ELR (cell line): ENCODE data around the gene AKIRIN1.
"Not testable (repeated sequence)": the region's sequence is repeated elsewhere in the genome, so short reads cannot be mapped to it uniquely, and the experiment has no call there.

Experiments used
- DNase-seq: peaks from one replicate; pipeline ENCODE4 v3.0.0-alpha.2; 2015; ENCODE audit warnings: low read depth

Gene AKIRIN1

GRCh38 chr1:38990738-38991637 is at the start of gene AKIRIN1:
TSS of gene AKIRIN1 (plus strand) at chr1:38991276. CDS start at chr1:38991381, 105 bp downstream.
- peak; percentile 95 for DNase-seq

- DNase-seq: peak; percentile 19
Measured at GRCh38 chr1:38941527-38942019, 49.5 kb upstream of the AKIRIN1 start, which contains the start of gene RHBDL2. TSS of gene RHBDL2 (minus strand) at chr1:38941830. CDS start at chr1:38919212, 22,618 bp downstream.

GRCh38 chr1:38942664-38943428 is 48.2 kb upstream of the AKIRIN1 start:
- no peak for DNase-seq

GRCh38 chr1:38944547-38944946 is 46.5 kb upstream of the AKIRIN1 start:
- DNase-seq: no peak

GRCh38 chr1:38950553-38950952 is 40.5 kb upstream of the AKIRIN1 start:
- DNase-seq: no peak

- DNase-seq: peak; percentile 51
Measured at GRCh38 chr1:38953433-38953860, 37.6 kb upstream of the AKIRIN1 start.

- peak; percentile 74 for DNase-seq
Measured at GRCh38 chr1:38958967-38959366, 32.1 kb upstream of the AKIRIN1 start.

- peak; percentile 86 for DNase-seq
Measured at GRCh38 chr1:38962113-38962512, 29.0 kb upstream of the AKIRIN1 start.

GRCh38 chr1:38962560-38962959 is 28.5 kb upstream of the AKIRIN1 start:
- peak; percentile 63 for DNase-seq

GRCh38 chr1:38964140-38964548 is 26.9 kb upstream of the AKIRIN1 start:
- DNase-seq: no peak

GRCh38 chr1:38973145-38973544 is 17.9 kb upstream of the AKIRIN1 start:
- DNase-seq: not testable (repeated sequence)

GRCh38 chr1:38973659-38974437 is 17.2 kb upstream of the AKIRIN1 start:
- DNase-seq: no peak

GRCh38 chr1:38977399-38978244 is 13.5 kb upstream of the AKIRIN1 start:
- DNase-seq: not testable (repeated sequence)

- DNase-seq: not testable (repeated sequence)
Measured at GRCh38 chr1:38978245-38978542, 12.9 kb upstream of the AKIRIN1 start.

GRCh38 chr1:38979380-38979779 is 11.7 kb upstream of the AKIRIN1 start:
- not testable (repeated sequence) for DNase-seq

- no peak for DNase-seq
Measured at GRCh38 chr1:38989979-38990378, 1.1 kb upstream of the AKIRIN1 start.

- DNase-seq: peak; percentile 40
Measured at GRCh38 chr1:38990386-38990737, 714 bp upstream of the AKIRIN1 start.

GRCh38 chr1:38991638-38992411 is 749 bp downstream of the AKIRIN1 start:
- peak; percentile 56 for DNase-seq

- DNase-seq: no peak
Measured at GRCh38 chr1:38992412-38993111, 1.5 kb downstream of the AKIRIN1 start.

- DNase-seq: no peak
Measured at GRCh38 chr1:38994196-38994595, 3.1 kb downstream of the AKIRIN1 start.
